Kidney epithelial cell (primary cell): ENCODE data around the gene ST3GAL5. TPM values are rescaled to one million over a fixed set of nuclear protein-coding genes. Genes with fewer than 3 reads are reported as not detected.

Source experiments
- DNase-seq: peaks from one replicate; pipeline ENCODE4 v3.0.0-alpha.2; 2010; ENCODE audit warnings: low read depth
- H3K27me3 ChIP-seq: 2 replicates; pipeline ENCODE4 v1.6.0; 2011; ENCODE audit warnings: low read length; ENCODE audit not compliant: control insufficient read depth, insufficient read depth
- H3K36me3 ChIP-seq: 2 replicates; pipeline ENCODE4 v1.5.1; 2011; ENCODE audit warnings: low read length; ENCODE audit not compliant: control insufficient read depth, insufficient read depth
- H3K4me3 ChIP-seq: 2 replicates; pipeline ENCODE4 v1.5.1; 2011; ENCODE audit warnings: low read depth, mild to moderate bottlenecking, control low read depth, low read length
- total RNA-seq: library from RNA; depleted of rRNA; stranded (reverse); fragments of >200 nt; gene quantifications from 2 replicates; pipeline ENCODE4 v1.2.3, GENCODE V29; 2015
- TF ChIP-seq, protein P1 (sequence below): IDR thresholded peaks from 2 replicates; pipeline ENCODE4 v1.5.1; 2011; ENCODE audit warnings: mild to moderate bottlenecking, moderate library complexity, low read length, control low read depth, inconsistent platforms; ENCODE audit not compliant: insufficient read depth, poor library complexity, severe bottlenecking

Gene ST3GAL5
- total RNA-seq, 1 donor from 2014 or later: 3.0 TPM

DNA sequence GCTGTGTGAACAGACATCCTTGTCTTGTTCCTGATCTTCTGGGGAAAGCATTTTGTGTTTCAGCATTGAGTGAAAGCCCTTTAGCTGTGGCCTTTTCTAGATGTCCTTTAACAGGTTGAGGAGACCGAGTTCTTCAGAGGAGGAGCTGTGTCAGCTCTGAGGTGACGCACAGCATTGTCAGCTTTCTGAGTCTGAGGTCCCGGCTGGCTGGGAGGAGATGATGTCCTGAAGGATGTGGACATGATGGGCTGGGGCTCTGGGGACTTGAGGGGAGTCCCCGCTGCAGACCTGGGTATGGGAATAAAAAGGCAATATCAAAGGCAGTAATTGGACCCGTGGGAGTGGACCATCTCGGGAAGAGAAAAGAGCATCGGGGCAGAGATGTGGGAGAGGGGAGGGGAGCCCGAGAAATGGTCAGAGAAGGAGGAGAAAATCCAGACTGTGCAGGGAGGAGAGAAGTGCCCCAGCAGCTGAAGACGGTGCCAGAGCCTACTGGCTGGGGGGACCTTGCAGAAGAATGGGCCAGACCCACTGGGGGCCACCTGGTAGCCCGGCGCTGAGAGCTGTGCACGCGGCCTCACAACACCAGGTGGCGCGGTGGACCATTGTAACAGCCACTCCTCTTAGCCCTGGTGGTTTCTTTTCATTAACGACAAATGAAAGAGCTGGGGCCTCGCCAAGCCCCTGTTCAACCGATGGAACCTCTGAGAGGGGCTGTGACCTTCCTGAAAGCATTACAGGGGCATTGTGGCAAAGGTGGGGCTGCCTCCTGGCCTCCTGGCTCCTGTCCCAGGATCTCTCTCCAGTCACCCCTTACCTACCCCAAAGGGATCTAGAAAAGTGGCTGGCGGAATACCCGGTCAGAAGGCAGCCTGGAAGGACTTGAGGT is 61.6 kb downstream of the ST3GAL5 start:
- Histone ChIP-seq H3K4me3 (no peak overlapping the region), H3K36me3 (no peaks in the 10 kb centered on the region), H3K27me3 (peaks cover 12% of the 10 kb centered on the region)
- TF ChIP-seq, protein P1, sequence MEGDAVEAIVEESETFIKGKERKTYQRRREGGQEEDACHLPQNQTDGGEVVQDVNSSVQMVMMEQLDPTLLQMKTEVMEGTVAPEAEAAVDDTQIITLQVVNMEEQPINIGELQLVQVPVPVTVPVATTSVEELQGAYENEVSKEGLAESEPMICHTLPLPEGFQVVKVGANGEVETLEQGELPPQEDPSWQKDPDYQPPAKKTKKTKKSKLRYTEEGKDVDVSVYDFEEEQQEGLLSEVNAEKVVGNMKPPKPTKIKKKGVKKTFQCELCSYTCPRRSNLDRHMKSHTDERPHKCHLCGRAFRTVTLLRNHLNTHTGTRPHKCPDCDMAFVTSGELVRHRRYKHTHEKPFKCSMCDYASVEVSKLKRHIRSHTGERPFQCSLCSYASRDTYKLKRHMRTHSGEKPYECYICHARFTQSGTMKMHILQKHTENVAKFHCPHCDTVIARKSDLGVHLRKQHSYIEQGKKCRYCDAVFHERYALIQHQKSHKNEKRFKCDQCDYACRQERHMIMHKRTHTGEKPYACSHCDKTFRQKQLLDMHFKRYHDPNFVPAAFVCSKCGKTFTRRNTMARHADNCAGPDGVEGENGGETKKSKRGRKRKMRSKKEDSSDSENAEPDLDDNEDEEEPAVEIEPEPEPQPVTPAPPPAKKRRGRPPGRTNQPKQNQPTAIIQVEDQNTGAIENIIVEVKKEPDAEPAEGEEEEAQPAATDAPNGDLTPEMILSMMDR: peak; percentile 88
- no peak for DNase-seq

DNA sequence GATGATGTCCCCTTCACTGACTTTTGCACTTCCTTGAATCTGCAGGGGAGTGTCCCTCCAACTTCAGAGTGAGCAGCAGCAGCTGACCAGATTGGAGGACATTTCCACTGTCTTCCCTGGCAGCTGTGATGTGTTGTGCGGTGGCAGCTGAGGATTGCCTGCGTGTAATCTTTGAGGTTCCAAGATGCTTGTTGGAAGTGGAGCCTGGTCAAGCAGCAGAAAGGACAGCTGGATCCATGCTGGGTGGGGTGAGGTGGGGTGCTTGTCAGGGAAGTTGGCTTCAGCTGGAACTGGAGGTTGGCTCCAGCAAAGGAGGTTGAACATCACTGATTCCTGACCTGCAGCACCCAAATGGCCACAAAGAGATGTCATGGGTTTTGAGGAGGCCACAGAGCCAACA is 64.8 kb downstream of the ST3GAL5 start:
- peaks cover 18% of the 10 kb centered on the region for H3K27me3 ChIP-seq
- H3K36me3 ChIP-seq: no peaks in the 10 kb centered on the region
- TF ChIP-seq, protein P1: no peak

DNA sequence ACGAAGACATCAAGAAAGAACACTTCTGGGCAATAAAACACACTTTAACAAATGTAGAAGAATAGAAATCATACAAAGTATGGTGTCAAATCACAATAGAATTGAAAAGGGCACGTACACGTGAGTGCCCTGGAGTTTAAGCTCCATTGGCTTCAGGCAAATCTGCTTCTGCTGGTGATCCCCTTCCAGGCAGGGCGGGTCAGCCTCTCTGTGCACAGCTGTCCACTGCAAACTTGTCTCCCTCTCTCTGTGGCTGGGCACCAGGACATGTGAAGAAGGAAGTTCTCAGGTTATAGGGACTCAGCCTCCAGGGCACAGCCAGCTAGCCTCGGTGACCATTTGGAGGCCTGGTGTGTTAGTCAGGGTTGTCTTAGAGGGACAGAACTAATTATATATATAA is 66.0 kb downstream of the ST3GAL5 start:
- DNase-seq: no peak
- Histone ChIP-seq H3K4me3 (no peak overlapping the region), H3K36me3 (no peaks in the 10 kb centered on the region), H3K27me3 (peaks cover 20% of the 10 kb centered on the region)
- TF ChIP-seq, protein P1: no peak

More for the DNA sequence above, 64.8 kb downstream of the ST3GAL5 start:
- no peak for DNase-seq
- H3K4me3 ChIP-seq: no peak overlapping the region

DNA sequence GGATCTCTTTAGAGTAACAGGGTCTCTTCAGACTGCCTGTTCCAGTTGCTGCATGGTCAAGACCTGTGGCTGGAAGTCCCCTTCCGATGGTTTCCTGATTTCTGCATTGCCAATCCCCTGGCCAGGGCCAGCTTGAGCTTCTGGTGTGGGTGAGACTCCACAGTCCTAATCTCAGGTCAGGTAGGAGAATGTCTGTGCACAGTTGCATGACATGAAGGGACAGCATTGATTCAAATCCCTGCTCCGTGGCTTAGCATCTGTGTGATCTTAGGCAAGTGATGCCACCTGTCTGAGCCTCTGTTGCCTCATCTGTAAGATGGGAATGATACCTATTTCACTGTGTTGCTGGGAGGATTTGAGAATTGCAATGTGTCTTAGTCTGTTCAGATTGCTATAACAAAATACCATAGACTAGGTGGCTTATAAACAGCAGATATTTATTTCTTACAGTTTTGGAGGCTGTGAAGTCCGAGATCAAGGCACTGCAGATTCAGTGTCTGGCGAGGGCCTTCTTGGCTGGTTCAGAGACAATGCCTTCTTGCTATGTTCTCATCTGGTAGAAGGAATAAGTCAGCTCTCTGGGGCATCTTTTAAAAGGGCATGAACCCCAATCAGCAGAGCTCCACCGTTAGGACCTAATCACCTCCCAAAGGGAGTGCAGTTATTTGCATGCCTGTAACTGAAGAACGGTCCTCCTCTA is 68.8 kb downstream of the ST3GAL5 start:
- TF ChIP-seq, protein P1: no peak
- Histone ChIP-seq H3K27me3 (peaks cover 21% of the 10 kb centered on the region), H3K4me3 (no peak overlapping the region), H3K36me3 (no peaks in the 10 kb centered on the region)
- DNase-seq: no peak

DNA sequence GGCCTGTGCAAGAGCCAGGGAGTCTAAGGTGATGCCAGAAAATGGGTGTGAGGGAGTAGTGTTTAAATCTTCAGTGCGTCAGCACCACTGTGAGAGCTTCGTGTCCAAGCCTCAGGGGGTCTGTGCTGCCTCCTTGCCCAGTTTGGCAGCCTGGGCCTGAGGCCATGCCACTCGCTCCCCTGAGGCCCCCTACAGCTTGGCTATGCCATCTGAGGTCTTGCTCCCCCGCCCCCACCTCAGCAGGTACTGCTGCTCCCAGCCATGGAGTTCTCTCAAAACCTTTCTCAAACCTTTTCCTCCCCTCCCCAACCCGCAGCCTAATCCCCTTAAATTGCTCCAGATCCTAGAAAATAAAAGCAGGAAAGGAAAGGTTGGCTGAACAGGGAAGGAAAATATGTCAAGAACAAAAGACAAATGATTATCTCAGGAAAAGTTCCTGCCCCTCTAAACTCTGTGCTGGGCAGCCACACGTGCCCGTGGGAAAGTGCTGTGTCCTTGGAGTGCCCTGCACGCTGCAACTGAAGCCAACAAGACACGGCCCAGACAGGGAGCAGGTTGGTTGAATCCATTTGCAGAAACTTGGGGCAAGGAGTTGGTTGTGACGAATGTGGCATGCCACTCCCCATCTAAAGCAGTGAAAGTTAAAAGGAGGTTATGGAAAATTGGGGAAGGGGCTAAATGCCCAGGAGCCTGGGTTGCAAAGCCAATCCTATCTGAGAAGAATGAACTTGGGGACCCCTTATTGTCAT is 73.8 kb downstream of the ST3GAL5 start:
- H3K27me3 ChIP-seq: peaks cover 11% of the 10 kb centered on the region
- TF ChIP-seq, protein P1: no peak
- no peaks in the 10 kb centered on the region for H3K36me3 ChIP-seq
- DNase-seq: no peak
- H3K4me3 ChIP-seq: no peak overlapping the region
